Duodenal mucosa (tissue), 2 donors: ENCODE data around the gene SCD5.

ENCODE experiments used
- H3K27ac ChIP-seq: one replicate; pipeline ENCODE4 v1.7.0; 2013; ENCODE audit warnings: low read depth, low read length
- H3K27me3 ChIP-seq, 2 donors: one replicate each; pipeline ENCODE4 v1.7.0; 2013; ENCODE audit warnings: low read length in 2 of 2, control low read depth in 1 of 2; ENCODE audit not compliant: insufficient read depth in 2 of 2, control insufficient read depth in 1 of 2
- H3K36me3 ChIP-seq, 2 donors: one replicate each; pipeline ENCODE4 v1.7.0; 2013; ENCODE audit warnings: low read length in 2 of 2, control low read depth in 1 of 2; ENCODE audit not compliant: insufficient read depth in 2 of 2, control insufficient read depth in 1 of 2
- H3K4me1 ChIP-seq, 2 donors: one replicate each; pipeline ENCODE4 v1.7.0; 2013; ENCODE audit warnings: low read length in 2 of 2, control low read depth in 1 of 2; ENCODE audit not compliant: insufficient read depth in 2 of 2, control insufficient read depth in 1 of 2
- H3K4me3 ChIP-seq, 2 donors: one replicate each; pipeline ENCODE4 v1.7.0; 2013; ENCODE audit warnings: low read length in 2 of 2, low read depth in 1 of 2
- H3K9ac ChIP-seq, 2 donors: one replicate each; pipeline ENCODE4 v1.7.0; 2013; ENCODE audit warnings: low read length in 2 of 2, low read depth in 1 of 2
- H3K9me3 ChIP-seq, 2 donors: one replicate each; pipeline ENCODE4 v1.7.0; 2013; ENCODE audit warnings: low read length in 2 of 2, control low read depth in 1 of 2; ENCODE audit not compliant: control insufficient read depth in 1 of 2

The SCD5 gene

GRCh38 chr4:82666970-82667665, 131.5 kb downstream of the SCD5 start:
- Histone ChIP-seq H3K4me3 (no peak overlapping the region), H3K27me3 (no peaks in the 10 kb centered on the region), H3K36me3 (no peaks in the 10 kb centered on the region), H3K9ac (no peak overlapping the region), H3K27ac (no peak overlapping the region), H3K9me3 (peaks cover 0 to 3% of the 10 kb centered on the region in 2 donors), H3K4me1 (no peaks in the 10 kb centered on the region)

- Histone ChIP-seq H3K36me3 (no peaks in the 10 kb centered on the region), H3K9ac (no peak overlapping the region), H3K27me3 (no peaks in the 10 kb centered on the region), H3K9me3 (no peaks in the 10 kb centered on the region), H3K4me1 (no peaks in the 10 kb centered on the region), H3K4me3 (no peak overlapping the region), H3K27ac (no peak overlapping the region)
Measured at GRCh38 chr4:82661181-82661992, 137.2 kb downstream of the SCD5 start.

- Histone ChIP-seq H3K4me1 (no peaks in the 10 kb centered on the region), H3K4me3 (no peak overlapping the region), H3K9me3 (no peaks in the 10 kb centered on the region), H3K27me3 (no peaks in the 10 kb centered on the region), H3K9ac (no peak overlapping the region), H3K36me3 (no peaks in the 10 kb centered on the region), H3K27ac (no peak overlapping the region)
Measured at GRCh38 chr4:82652062-82652461, 146.5 kb downstream of the SCD5 start.

- no peaks in the 10 kb centered on the region for H3K27me3 ChIP-seq
- H3K9me3 ChIP-seq: no peaks in the 10 kb centered on the region
- no peaks in the 10 kb centered on the region for H3K4me1 ChIP-seq
- no peaks in the 10 kb centered on the region for H3K36me3 ChIP-seq
- H3K9ac ChIP-seq: no peak overlapping the region
- no peak overlapping the region for H3K4me3 ChIP-seq
- H3K27ac ChIP-seq: no peak overlapping the region
Measured at GRCh38 chr4:82650868-82651267, 147.7 kb downstream of the SCD5 start.

- no peak overlapping the region for H3K9ac ChIP-seq
- no peak overlapping the region for H3K27ac ChIP-seq
- H3K4me3 ChIP-seq: no peak overlapping the region
- H3K27me3 ChIP-seq: no peaks in the 10 kb centered on the region
- H3K36me3 ChIP-seq: no peaks in the 10 kb centered on the region
- no peaks in the 10 kb centered on the region for H3K4me1 ChIP-seq
- no peaks in the 10 kb centered on the region for H3K9me3 ChIP-seq
Measured at GRCh38 chr4:82648356-82648755, 150.2 kb downstream of the SCD5 start.

- Histone ChIP-seq H3K4me3 (no peak overlapping the region), H3K27ac (no peak overlapping the region), H3K4me1 (no peaks in the 10 kb centered on the region), H3K36me3 (no peaks in the 10 kb centered on the region), H3K9me3 (no peaks in the 10 kb centered on the region), H3K27me3 (no peaks in the 10 kb centered on the region), H3K9ac (no peak overlapping the region)
Measured at GRCh38 chr4:82645936-82646565, 152.5 kb downstream of the SCD5 start.

- no peak overlapping the region for H3K27ac ChIP-seq
- H3K9me3 ChIP-seq: no peaks in the 10 kb centered on the region
- no peak overlapping the region for H3K9ac ChIP-seq
- H3K27me3 ChIP-seq: no peaks in the 10 kb centered on the region
- no peak overlapping the region for H3K4me3 ChIP-seq
- H3K36me3 ChIP-seq: no peaks in the 10 kb centered on the region
- H3K4me1 ChIP-seq: no peaks in the 10 kb centered on the region
Measured at GRCh38 chr4:82644734-82645126, 153.9 kb downstream of the SCD5 start.

- Histone ChIP-seq H3K4me3 (no peak overlapping the region), H3K4me1 (no peaks in the 10 kb centered on the region), H3K36me3 (no peaks in the 10 kb centered on the region), H3K27me3 (no peaks in the 10 kb centered on the region), H3K9me3 (no peaks in the 10 kb centered on the region), H3K27ac (no peak overlapping the region), H3K9ac (no peak overlapping the region)
Measured at GRCh38 chr4:82643994-82644733, 154.4 kb downstream of the SCD5 start.

- H3K4me3 ChIP-seq: no peak overlapping the region
- no peak overlapping the region for H3K27ac ChIP-seq
- H3K27me3 ChIP-seq: no peaks in the 10 kb centered on the region
- no peak overlapping the region for H3K9ac ChIP-seq
- H3K9me3 ChIP-seq: no peaks in the 10 kb centered on the region
- H3K4me1 ChIP-seq: no peaks in the 10 kb centered on the region
- H3K36me3 ChIP-seq: no peaks in the 10 kb centered on the region
Measured at GRCh38 chr4:82642331-82642730, 156.3 kb downstream of the SCD5 start.

GRCh38 chr4:82640540-82640939, 158.1 kb downstream of the SCD5 start:
- Histone ChIP-seq H3K9ac (no peak overlapping the region), H3K27ac (no peak overlapping the region), H3K4me1 (no peaks in the 10 kb centered on the region), H3K27me3 (no peaks in the 10 kb centered on the region), H3K9me3 (no peaks in the 10 kb centered on the region), H3K4me3 (no peak overlapping the region), H3K36me3 (no peaks in the 10 kb centered on the region)
